Measurements from ENCODE around the gene ZBTB5. TPM values are rescaled to one million over a fixed set of nuclear protein-coding genes. Genes with fewer than 3 reads are reported as not detected.
A peak's percentile ranks its signal among the peaks of the same experiment; 100 is the strongest.

Gene ZBTB5
- total and polyA plus RNA-seq, 2 of the 13 experiments (the other 11 are each of a cell fraction or from before 2014, with no cell fraction given) = 12.5 to 20.5 TPM

DNA sequence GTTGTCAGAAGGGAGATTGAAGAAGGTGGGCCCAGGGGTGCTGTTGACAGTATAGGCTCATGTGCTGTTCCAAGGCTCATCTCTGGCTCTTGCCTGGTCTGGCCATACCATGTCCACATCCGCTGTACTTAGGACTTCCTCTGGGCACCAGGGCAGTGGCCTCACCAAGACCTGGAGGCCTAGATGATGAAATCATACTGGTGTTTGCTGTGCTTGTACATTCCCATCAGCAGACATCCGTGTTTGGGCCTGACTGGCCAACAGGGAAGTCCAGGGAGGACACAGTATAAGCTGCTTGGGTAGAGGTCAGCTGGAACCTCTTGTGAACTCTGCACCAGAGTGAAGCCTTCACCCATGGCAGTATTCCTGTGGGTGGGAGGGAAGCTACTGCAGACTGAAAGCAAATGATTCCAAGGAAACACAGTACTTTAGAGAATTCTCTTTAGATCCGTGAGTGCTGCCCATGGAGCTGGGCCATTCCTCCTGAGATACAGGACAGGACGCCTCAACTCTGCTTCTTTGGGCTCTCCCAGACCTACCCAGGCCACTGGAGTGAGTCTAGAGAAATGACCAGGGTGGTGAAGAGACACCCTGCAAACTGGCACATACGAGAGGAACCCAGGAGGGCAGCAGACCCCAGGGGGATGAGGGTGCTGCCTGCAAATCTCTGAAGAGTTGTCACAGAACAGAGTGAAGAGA lies 43.0 kb upstream of the ZBTB5 start (continued):
- TF ChIP-seq CREM (IDR thresholded peaks at IDR 0.05) (peak; percentile 67; the same call in 1 of the 2 replicates), CREM (CRISPR knock-in tag; IDR thresholded peaks at IDR 0.05) (no peak), ATF7-NPFF (CRISPR knock-in tag; IDR thresholded peaks at IDR 0.05; ENCODE audit: low read depth) (0 out of 2 replicates have a peak, but pooled peaks have one; percentile 67), ZNF441 (CRISPR knock-in tag; IDR thresholded peaks at IDR 0.05; ENCODE audit: borderline replicate concordance) (peak; percentile 73; the same call in 1 of the 2 replicates), RBM22 (optimal IDR thresholded peaks at IDR 0.05; ENCODE audit: low read length) (no peak), ZNF350 (CRISPR knock-in tag; IDR thresholded peaks at IDR 0.05; ENCODE audit: borderline replicate concordance, low read depth) (peak; percentile 82), MEF2D (CRISPR knock-in tag; IDR thresholded peaks at IDR 0.05) (peak; percentile 91), ZNF678 (CRISPR knock-in tag; IDR thresholded peaks at IDR 0.05) (0 out of 2 replicates have a peak, but pooled peaks have one; percentile 22), SOX5 (CRISPR knock-in tag; IDR thresholded peaks at IDR 0.05; ENCODE audit: borderline replicate concordance) (peak; percentile 78), SOX13 (IDR thresholded peaks at IDR 0.05) (no peak), SOX13 (CRISPR knock-in tag; conservative IDR thresholded peaks at IDR 0.05 in 1 of 2, IDR thresholded peaks at IDR 0.05 in 1 of 2) (peak in 1 of 2 experiments; percentile 67; a peak in 2 of 4 replicates), ELF3 (CRISPR knock-in tag; IDR thresholded peaks at IDR 0.05) (peak; percentile 99), ZNF274 (CRISPR knock-in tag; IDR thresholded peaks at IDR 0.05) (0 out of 2 replicates have a peak, but pooled peaks have one; percentile 20), ZFY (CRISPR knock-in tag; IDR thresholded peaks at IDR 0.05) (peak; percentile 83), CBX5 (CRISPR knock-in tag; IDR thresholded peaks at IDR 0.05; ENCODE audit: borderline replicate concordance) (peak; percentile 86; the same call in 1 of the 2 replicates), MED1 (CRISPR knock-in tag; IDR thresholded peaks at IDR 0.05) (peak; percentile 98), NFRKB (IDR thresholded peaks at IDR 0.05) (no peak), ZNF160 (CRISPR knock-in tag; IDR thresholded peaks at IDR 0.05) (no peak), ZNF33A (CRISPR knock-in tag; IDR thresholded peaks at IDR 0.05; ENCODE audit: borderline replicate concordance) (no peak), MATR3 (CRISPR knock-in tag; IDR thresholded peaks at IDR 0.05) (no peak), KAT8 (CRISPR knock-in tag; IDR thresholded peaks at IDR 0.05) (peak; percentile 85)
- TF ChIP-seq, protein P1, sequence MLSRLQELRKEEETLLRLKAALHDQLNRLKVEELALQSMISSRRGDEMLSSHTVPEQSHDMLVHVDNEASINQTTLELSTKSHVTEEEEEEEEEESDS (CRISPR knock-in tag; IDR thresholded peaks at IDR 0.05; ENCODE audit: borderline replicate concordance) = peak; percentile 83; the same call in 1 of the 2 replicates
- TF ChIP-seq, protein P2, sequence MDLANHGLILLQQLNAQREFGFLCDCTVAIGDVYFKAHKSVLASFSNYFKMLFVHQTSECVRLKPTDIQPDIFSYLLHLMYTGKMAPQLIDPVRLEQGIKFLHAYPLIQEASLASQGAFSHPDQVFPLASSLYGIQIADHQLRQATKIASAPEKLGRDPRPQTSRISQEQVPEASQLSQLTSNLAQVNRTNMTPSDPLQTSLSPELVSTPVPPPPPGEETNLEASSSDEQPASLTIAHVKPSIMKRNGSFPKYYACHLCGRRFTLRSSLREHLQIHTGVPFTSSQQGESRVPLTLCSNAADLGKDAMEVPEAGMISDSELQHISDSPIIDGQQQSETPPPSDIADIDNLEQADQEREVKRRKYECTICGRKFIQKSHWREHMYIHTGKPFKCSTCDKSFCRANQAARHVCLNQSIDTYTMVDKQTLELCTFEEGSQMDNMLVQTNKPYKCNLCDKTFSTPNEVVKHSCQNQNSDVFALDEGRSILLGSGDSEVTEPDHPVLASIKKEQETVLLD (CRISPR knock-in tag; IDR thresholded peaks at IDR 0.05; ENCODE audit: low read depth) = no peak
- TF ChIP-seq, protein P3, sequence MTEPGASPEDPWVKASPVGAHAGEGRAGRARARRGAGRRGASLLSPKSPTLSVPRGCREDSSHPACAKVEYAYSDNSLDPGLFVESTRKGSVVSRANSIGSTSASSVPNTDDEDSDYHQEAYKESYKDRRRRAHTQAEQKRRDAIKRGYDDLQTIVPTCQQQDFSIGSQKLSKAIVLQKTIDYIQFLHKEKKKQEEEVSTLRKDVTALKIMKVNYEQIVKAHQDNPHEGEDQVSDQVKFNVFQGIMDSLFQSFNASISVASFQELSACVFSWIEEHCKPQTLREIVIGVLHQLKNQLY (CRISPR knock-in tag; IDR thresholded peaks at IDR 0.05) = no peak; the same call in 1 of the 2 replicates
- TF ChIP-seq, protein P4, sequence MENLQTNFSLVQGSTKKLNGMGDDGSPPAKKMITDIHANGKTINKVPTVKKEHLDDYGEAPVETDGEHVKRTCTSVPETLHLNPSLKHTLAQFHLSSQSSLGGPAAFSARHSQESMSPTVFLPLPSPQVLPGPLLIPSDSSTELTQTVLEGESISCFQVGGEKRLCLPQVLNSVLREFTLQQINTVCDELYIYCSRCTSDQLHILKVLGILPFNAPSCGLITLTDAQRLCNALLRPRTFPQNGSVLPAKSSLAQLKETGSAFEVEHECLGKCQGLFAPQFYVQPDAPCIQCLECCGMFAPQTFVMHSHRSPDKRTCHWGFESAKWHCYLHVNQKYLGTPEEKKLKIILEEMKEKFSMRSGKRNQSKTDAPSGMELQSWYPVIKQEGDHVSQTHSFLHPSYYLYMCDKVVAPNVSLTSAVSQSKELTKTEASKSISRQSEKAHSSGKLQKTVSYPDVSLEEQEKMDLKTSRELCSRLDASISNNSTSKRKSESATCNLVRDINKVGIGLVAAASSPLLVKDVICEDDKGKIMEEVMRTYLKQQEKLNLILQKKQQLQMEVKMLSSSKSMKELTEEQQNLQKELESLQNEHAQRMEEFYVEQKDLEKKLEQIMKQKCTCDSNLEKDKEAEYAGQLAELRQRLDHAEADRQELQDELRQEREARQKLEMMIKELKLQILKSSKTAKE (CRISPR knock-in tag; IDR thresholded peaks at IDR 0.05; ENCODE audit: borderline replicate concordance) = peak; percentile 90
- TF ChIP-seq, protein P5, sequence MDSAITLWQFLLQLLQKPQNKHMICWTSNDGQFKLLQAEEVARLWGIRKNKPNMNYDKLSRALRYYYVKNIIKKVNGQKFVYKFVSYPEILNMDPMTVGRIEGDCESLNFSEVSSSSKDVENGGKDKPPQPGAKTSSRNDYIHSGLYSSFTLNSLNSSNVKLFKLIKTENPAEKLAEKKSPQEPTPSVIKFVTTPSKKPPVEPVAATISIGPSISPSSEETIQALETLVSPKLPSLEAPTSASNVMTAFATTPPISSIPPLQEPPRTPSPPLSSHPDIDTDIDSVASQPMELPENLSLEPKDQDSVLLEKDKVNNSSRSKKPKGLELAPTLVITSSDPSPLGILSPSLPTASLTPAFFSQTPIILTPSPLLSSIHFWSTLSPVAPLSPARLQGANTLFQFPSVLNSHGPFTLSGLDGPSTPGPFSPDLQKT (CRISPR knock-in tag; IDR thresholded peaks at IDR 0.05; ENCODE audit: borderline replicate concordance) = no peak

Measured in HepG2 (cell line).